Measurements from ENCODE around the gene KRT3. TPM values are rescaled to one million over a fixed set of nuclear protein-coding genes. Genes with fewer than 3 reads are reported as not detected.
"Not testable (repeated sequence)": the region's sequence is repeated elsewhere in the genome, so short reads cannot be mapped to it uniquely, and the experiment has no call there.

KRT3 gene
- total and polyA plus RNA-seq, 5 experiments from 2014 or later: not detected

DNA sequence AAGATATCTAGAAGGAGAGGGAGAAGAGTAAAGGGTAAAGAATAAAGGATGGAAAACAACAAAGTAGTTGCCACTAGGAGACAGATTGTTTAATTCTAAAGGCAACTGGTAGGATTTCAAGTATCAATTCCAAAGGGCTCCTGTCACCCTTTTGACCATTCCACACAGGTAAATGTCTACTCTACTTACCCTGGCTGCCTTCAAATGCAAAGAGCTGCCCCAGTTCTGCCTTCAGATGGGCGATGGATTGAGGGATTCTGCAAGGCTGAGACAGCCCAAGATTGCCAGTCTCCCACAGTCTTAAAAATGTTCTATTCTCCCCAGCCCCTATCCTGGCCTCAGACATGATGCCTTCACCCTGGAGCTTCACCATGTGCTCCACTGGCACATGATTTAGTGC is 30.2 kb downstream of the KRT3 start:
- H3K27me3 Mint-ChIP-seq: peaks cover 0 to under 1% (median 0%) of the 10 kb centered on the region in 5 donors
- peaks cover 0 to 5% (median 4%) of the 10 kb centered on the region in 3 donors for H3K36me3 Mint-ChIP-seq
- peak overlapping the region in 1 of 10 donors; percentile 25 for H3K27ac Mint-ChIP-seq
- H3K4me1 Mint-ChIP-seq: no peaks in the 10 kb centered on the region
- POLR2A ChIA-PET: no interaction called here
- peaks cover 0 to 26% (median 10%) of the 10 kb centered on the region in 9 donors for H3K9me3 Mint-ChIP-seq
- H3K4me3 Mint-ChIP-seq: no peak overlapping the region
- DNase-seq (no peak), ATAC-seq (no peak)

- no peak for ATAC-seq
- no peak for DNase-seq
- H3K4me1 Mint-ChIP-seq: peaks cover 0 to 5% (median 0%) of the 10 kb centered on the region in 4 donors
- H3K36me3 Mint-ChIP-seq: peaks cover 0 to 7% (median 5%) of the 10 kb centered on the region in 3 donors
- no peaks in the 10 kb centered on the region for H3K27me3 Mint-ChIP-seq
- POLR2A ChIA-PET: no interaction called here
- H3K4me3 Mint-ChIP-seq: peak overlapping the region in 1 of 10 donors; percentile 15
- H3K9me3 Mint-ChIP-seq: peaks cover 0 to 40% (median 15%) of the 10 kb centered on the region in 9 donors
- H3K27ac Mint-ChIP-seq: no peak overlapping the region
Measured at GRCh38 chr12:52763991-52764390, 31.9 kb downstream of the KRT3 start.

GRCh38 chr12:52763036-52763659 is 32.8 kb downstream of the KRT3 start:
- H3K27me3 Mint-ChIP-seq: no peaks in the 10 kb centered on the region

DNA sequence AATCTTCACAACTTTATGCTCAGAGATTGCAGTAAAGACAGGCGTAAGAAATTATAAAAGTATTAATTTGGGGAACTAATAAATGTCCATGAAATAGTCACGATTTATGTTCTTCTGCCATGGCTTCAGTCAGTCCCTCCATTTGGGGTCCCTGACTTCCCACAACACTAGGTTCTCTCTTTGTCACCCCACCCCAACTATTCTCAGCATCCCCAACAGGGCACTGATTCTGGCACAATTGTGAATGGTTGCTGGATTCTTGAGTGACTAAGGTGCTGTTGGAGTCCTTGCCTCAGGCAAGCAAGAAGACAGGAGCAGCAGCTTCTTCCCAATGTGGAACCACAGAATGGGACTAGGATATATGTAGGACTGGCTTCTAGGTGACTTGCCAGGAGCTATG is 34.1 kb downstream of the KRT3 start:
- peaks cover 0 to 7% (median 5%) of the 10 kb centered on the region in 3 donors for H3K36me3 Mint-ChIP-seq
- H3K27me3 Mint-ChIP-seq: no peaks in the 10 kb centered on the region
- no peak for ATAC-seq
- no peak overlapping the region for H3K27ac Mint-ChIP-seq
- no peak overlapping the region for H3K4me3 Mint-ChIP-seq
- H3K9me3 Mint-ChIP-seq: peaks cover 0 to 40% (median 15%) of the 10 kb centered on the region in 9 donors
- peaks cover 0 to 7% (median 0%) of the 10 kb centered on the region in 4 donors for H3K4me1 Mint-ChIP-seq
- POLR2A ChIA-PET: no interaction called here
- no peak for DNase-seq

More at GRCh38 chr12:52763036-52763659, 32.8 kb downstream of the KRT3 start:
- ATAC-seq (no peak), DNase-seq (no peak)
- peaks cover 0 to 40% (median 15%) of the 10 kb centered on the region in 9 donors for H3K9me3 Mint-ChIP-seq
- H3K4me1 Mint-ChIP-seq: peaks cover 0 to 7% (median 0%) of the 10 kb centered on the region in 4 donors
- POLR2A ChIA-PET: no interaction called here
- H3K4me3 Mint-ChIP-seq: no peak overlapping the region
- peaks cover 0 to 7% (median 5%) of the 10 kb centered on the region in 3 donors for H3K36me3 Mint-ChIP-seq
- no peak overlapping the region for H3K27ac Mint-ChIP-seq

DNA sequence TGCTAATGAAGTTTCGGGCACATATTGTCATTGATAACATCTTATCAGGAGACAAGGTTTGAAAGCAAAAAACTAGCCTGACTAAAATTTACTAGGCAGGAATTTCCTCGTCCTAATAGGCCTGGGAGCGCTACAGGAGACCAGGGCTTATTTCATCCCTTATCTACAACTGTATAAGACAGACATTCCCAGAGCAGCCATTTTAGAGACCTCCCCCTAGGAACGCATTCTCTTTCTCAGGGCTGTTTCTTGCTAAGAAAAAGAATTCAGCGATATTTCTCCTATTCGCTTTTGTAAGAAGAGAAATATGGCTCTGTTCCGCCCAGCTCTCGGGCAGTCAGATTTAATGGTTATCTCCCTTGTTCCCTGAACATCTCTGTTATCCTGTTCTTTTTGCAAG is 34.7 kb downstream of the KRT3 start:
- H3K27ac Mint-ChIP-seq, H3K4me1 Mint-ChIP-seq, H3K4me3 Mint-ChIP-seq, ATAC-seq, POLR2A ChIA-PET, H3K36me3 Mint-ChIP-seq, H3K27me3 Mint-ChIP-seq: not testable (repeated sequence)
- peak in 1 of 10 donors; percentile 2 for DNase-seq
- H3K9me3 Mint-ChIP-seq: peaks cover 0 to 40% (median 15%) of the 10 kb centered on the region in 9 donors

DNA sequence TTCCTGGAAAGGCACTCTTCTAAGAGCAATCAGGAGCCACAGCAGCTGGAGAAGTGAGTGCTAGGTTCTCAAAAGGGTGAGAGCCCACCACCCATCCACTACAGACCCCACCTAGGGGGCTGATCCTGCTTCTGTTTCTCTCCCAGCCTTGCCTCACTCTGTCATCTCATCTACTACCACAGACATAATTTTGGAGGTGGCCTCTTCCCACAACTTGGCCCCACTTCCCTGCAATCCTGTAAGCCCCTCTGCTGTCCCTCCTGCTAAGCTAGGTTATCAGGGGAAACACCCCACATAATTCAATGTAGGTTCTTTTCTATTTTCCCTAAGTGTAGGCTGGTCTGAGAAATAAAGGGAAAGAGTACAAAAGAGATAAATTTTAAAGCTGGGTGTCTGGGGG is 35.3 kb downstream of the KRT3 start:
- H3K27ac Mint-ChIP-seq: no peak overlapping the region

GRCh38 chr12:52759695-52760094 is 36.2 kb downstream of the KRT3 start:
- Mint-ChIP-seq H3K4me1 (peaks cover 0 to 7% (median 0%) of the 10 kb centered on the region in 4 donors), H3K27me3 (peaks cover 0 to 2% (median 0%) of the 10 kb centered on the region in 5 donors), H3K4me3 (no peak overlapping the region), H3K27ac (peak overlapping the region in 1 of 10 donors; percentile 1), H3K9me3 (peaks cover 0 to 40% (median 15%) of the 10 kb centered on the region in 9 donors), H3K36me3 (peaks cover 0 to 7% (median 5%) of the 10 kb centered on the region in 3 donors)
- no peak for DNase-seq
- POLR2A ChIA-PET: no interaction called here
- no peak for ATAC-seq

More for the DNA sequence above, 35.3 kb downstream of the KRT3 start:
- Mint-ChIP-seq H3K9me3 (peaks cover 0 to 40% (median 15%) of the 10 kb centered on the region in 9 donors), H3K36me3 (peaks cover 0 to 7% (median 5%) of the 10 kb centered on the region in 3 donors), H3K4me3 (no peak overlapping the region), H3K27me3 (peaks cover 0 to 2% (median 0%) of the 10 kb centered on the region in 5 donors), H3K4me1 (peaks cover 0 to 7% (median 0%) of the 10 kb centered on the region in 4 donors)
- DNase-seq (no peak), ATAC-seq (no peak)
- POLR2A ChIA-PET: no interaction called here

DNA sequence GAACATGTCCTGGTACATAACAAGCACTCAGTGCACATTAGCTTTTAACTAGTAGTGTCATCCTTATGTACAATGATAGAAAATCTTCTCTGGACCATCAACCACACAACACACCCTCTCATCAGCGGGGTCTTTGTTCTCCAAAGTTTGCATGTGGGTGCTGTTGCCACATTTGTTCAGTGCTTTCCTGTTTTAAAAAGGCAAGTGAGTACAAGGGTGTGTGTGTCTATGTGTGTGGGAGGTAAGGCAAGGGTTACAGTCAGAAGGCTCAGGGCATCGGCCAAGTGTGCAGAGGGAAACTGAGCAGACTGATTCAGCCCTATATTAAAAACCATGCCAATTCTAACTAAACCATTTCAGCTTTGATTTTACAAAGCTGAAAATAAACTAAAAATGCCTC is 36.7 kb downstream of the KRT3 start:
- H3K36me3 Mint-ChIP-seq: peaks cover 0 to 7% (median 5%) of the 10 kb centered on the region in 3 donors
- ATAC-seq (no peak), DNase-seq (no peak)
- POLR2A ChIA-PET: no interaction called here
- peaks cover 0 to 2% (median 0%) of the 10 kb centered on the region in 5 donors for H3K27me3 Mint-ChIP-seq
- H3K4me1 Mint-ChIP-seq: peaks cover 0 to 7% (median 0%) of the 10 kb centered on the region in 4 donors
- peaks cover 0 to 40% (median 15%) of the 10 kb centered on the region in 9 donors for H3K9me3 Mint-ChIP-seq
- no peak overlapping the region for H3K4me3 Mint-ChIP-seq
- no peak overlapping the region for H3K27ac Mint-ChIP-seq

DNA sequence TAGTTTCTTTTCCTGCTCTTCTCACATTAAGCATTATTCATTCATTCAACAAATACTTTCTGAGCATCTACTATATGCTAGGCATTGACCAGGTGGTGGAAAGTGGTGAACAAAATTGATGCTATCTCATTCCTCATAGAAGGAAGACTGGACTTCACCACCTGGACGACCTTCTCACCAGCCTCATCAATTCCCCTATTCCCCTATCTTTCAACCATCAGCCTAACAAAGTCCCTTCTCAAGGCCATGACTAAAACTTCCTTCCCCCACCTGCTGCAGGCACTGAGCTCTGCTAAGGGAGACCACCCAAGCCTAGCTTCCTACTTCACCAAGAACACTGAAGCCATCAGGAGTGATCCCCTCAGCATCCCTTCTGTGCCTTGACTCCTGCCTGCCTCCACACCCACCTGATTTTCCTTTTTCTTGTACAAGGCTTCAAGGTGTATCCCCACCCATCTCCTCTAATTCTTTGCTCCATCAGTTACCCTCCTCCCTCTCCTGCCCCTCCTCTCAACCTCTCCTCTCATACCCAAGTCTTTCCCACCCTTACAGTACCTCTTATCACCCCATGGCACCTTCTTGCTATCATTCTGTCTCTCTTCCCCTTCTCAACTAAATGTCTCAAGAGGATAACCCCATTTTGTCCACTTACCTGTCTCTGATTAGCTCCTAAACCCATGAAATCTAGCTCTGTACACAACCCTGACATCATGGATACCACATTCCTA is 38.3 kb downstream of the KRT3 start:
- Mint-ChIP-seq H3K9me3 (peaks cover 0 to 36% (median 15%) of the 10 kb centered on the region in 9 donors), H3K27me3 (peaks cover 0 to 6% (median 0%) of the 10 kb centered on the region in 5 donors), H3K4me3 (no peak overlapping the region), H3K4me1 (peaks cover 0 to 7% (median 0%) of the 10 kb centered on the region in 4 donors), H3K27ac (no peak overlapping the region), H3K36me3 (peaks cover 0 to 7% (median 5%) of the 10 kb centered on the region in 3 donors)
- no peak for DNase-seq
- POLR2A ChIA-PET: interaction anchor here (0.9 kb wide), 1 partner anchor 11 kb away, joined by 3 read pairs; no protein-coding TSS in a partner anchor
- no peak for ATAC-seq

GRCh38 chr12:52756281-52756960 is 39.5 kb downstream of the KRT3 start:
- POLR2A ChIA-PET: no interaction called here
- Mint-ChIP-seq H3K27me3 (peaks cover 0 to 9% (median 0%) of the 10 kb centered on the region in 5 donors), H3K36me3 (peaks cover 0 to 5% (median 0%) of the 10 kb centered on the region in 3 donors), H3K4me1 (peaks cover 0 to 7% (median 0%) of the 10 kb centered on the region in 4 donors), H3K4me3 (no peak overlapping the region), H3K9me3 (peaks cover 0 to 24% (median 15%) of the 10 kb centered on the region in 9 donors), H3K27ac (no peak overlapping the region)
- no peak for ATAC-seq
- no peak for DNase-seq

DNA sequence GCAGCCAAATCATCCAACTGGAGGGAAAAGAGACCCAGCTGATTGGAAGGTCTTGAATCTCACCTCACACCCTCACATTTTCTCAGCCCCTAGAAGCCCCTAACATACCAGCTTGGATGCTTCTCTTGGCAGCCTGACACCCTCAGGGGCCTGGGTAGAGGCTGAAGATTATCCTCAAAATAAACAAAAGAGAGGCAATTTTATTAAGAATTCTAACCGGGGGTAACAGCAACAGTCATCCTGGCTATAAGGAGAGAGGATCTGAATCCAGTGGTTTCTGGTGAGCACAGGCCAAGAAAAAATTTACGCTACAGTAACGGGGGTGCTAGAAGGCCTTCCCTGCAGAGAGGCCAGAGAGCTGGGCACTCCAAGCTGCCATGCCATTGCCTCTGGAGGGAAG is 40.4 kb downstream of the KRT3 start:
- Mint-ChIP-seq H3K4me3 (no peak overlapping the region), H3K27ac (no peak overlapping the region), H3K4me1 (peaks cover 0 to 7% (median 0%) of the 10 kb centered on the region in 4 donors), H3K36me3 (peaks cover 0 to 4% (median 0%) of the 10 kb centered on the region in 3 donors), H3K27me3 (peaks cover 0 to 9% (median 3%) of the 10 kb centered on the region in 5 donors), H3K9me3 (peaks cover 0 to 15% (median 9%) of the 10 kb centered on the region in 9 donors)
- ATAC-seq: no peak
- no peak for DNase-seq
- POLR2A ChIA-PET: no interaction called here

DNA sequence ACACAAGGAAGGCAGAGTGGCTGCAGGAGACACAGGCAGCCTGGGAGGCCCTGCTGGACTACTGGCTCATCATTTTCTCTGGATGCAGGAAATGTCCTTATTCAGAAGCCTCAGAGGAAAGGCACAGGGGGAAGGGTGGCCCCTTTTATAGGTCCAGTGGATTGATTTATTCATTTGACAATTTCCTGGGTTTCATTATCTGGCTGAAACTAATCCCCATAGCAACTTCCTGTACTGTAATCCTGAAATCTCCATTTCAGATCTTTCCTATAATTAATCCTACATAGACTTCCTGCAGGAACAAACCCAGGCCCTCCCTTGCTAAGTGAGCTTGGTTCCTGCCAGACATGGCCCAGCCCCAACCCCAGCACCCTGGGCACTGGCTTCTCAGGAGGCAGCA is 41.8 kb downstream of the KRT3 start:
- H3K36me3 Mint-ChIP-seq: no peaks in the 10 kb centered on the region
- ATAC-seq: no peak
- H3K4me1 Mint-ChIP-seq: peaks cover under 1 to 4% (median 2%) of the 10 kb centered on the region in 4 donors
- no peak overlapping the region for H3K4me3 Mint-ChIP-seq
- H3K27me3 Mint-ChIP-seq: peaks cover 0 to 9% (median 3%) of the 10 kb centered on the region in 5 donors
- peak overlapping the region in 1 of 10 donors; percentile 68 for H3K27ac Mint-ChIP-seq
- POLR2A ChIA-PET: no interaction called here
- peaks cover 0 to 3% (median 0%) of the 10 kb centered on the region in 9 donors for H3K9me3 Mint-ChIP-seq
- DNase-seq: no peak
